Cardiac fibroblast (primary cell): ENCODE data around the gene GRN.
"Not testable (repeated sequence)": the region's sequence is repeated elsewhere in the genome, so short reads cannot be mapped to it uniquely, and the experiment has no call there.

ENCODE experiments used
- DNase-seq, 2 donors: peaks; one replicate each; pipeline versions ENCODE4 v3.0.0 to v3.0.0-alpha.2; 2010; ENCODE audit warnings: low read depth in 2 of 2
- H3K4me3 ChIP-seq, 2 donors: replicated peaks in 1 of 2; 1 replicate in 1 of 2; 2 replicates in 1 of 2; pipeline ENCODE4 v1.5.1; 2011; ENCODE audit warnings: low read depth in 2 of 2, low read length in 2 of 2, mild to moderate bottlenecking in 2 of 2, moderate library complexity in 1 of 2
- CTCF ChIP-seq: IDR thresholded peaks from one replicate; pipeline ENCODE4 v1.5.1; 2011; ENCODE audit warnings: low read depth, mild to moderate bottlenecking, low read length, inconsistent platforms

GRN gene

GRCh38 chr17:44385287-44386181, 40.4 kb downstream of the GRN start:
- peak; percentile 65 to 80 for DNase-seq
- TF ChIP-seq CTCF, result peak; percentile 34
- H3K4me3 ChIP-seq, result peak overlapping the region; percentile 56 to 58

GRCh38 chr17:44386182-44386525, 41.1 kb downstream of the GRN start:
- no peak for DNase-seq
- TF ChIP-seq CTCF, result no peak
- H3K4me3 ChIP-seq, result peak overlapping the region in 1 of 2 donors; percentile 56

GRCh38 chr17:44387804-44388203, 42.7 kb downstream of the GRN start:
- DNase-seq, result no peak
- no peak for TF ChIP-seq CTCF
- H3K4me3 ChIP-seq, result no peak overlapping the region

GRCh38 chr17:44389281-44389680, 44.2 kb downstream of the GRN start, which contains the start of gene ITGA2B:
ITGA2B (minus strand) TSS chr17:44389649; CDS start chr17:44389473, 176 bp downstream.
- DNase-seq, result no peak
- no peak within 1 kb of the TSS for H3K4me3 ChIP-seq
- TF ChIP-seq CTCF, result no peak

- no peak for DNase-seq
- no peak overlapping the region for H3K4me3 ChIP-seq
Measured at GRCh38 chr17:44389723-44390202, 44.7 kb downstream of the GRN start.

GRCh38 chr17:44390250-44390870, 45.3 kb downstream of the GRN start:
- no peak overlapping the region for H3K4me3 ChIP-seq
- DNase-seq, result peak in 1 of 2 donors; percentile 25
- TF ChIP-seq CTCF, result no peak

More at GRCh38 chr17:44389723-44390202, 44.7 kb downstream of the GRN start:
- no peak for TF ChIP-seq CTCF

- DNase-seq, H3K4me3 ChIP-seq: not testable (repeated sequence)
Measured at GRCh38 chr17:44394112-44394511, 49.0 kb downstream of the GRN start.
